ENCODE measurements around the gene TSG101.

TSG101 gene

DNA sequence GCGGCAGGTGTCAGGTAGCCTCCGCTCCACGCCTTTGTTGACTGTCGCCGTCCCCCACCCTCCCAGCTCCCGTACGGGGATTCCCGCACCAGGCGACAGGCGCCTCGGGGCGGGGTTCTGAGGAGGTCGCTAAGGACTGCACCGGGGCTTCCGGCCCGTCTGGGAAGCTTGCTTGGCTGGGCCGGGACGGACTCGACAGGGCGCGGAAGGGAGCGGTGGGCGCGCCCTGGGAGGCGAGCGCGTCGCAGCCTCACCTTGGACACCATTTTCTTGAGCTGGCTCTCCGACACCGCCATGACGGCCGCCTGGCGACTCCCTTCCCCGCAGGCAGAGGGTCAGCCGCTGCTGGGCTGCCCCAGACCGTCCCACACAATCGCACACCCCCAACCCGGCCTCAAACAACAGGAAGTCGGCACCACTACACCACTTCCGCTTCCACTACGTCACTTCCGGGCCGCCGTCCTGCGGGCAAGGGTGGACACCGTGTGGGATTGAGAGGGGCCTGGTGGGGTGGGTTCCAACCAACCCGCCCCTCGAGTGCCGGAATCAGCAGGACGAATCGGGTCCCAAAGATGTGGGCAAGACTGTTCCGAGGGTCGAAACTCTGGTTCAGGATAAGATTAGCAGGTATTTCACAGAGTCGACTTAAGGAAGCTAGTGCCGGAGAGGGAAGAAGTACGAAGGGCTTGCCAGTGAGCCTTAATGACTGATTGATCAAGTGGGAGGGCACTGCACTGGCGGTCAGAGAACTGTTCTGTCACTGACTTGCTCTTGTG, at the start of gene TSG101:
Gene TSG101, minus strand, starts transcription at position 422 of the 776 bp plus-strand sequence. Its CDS starts 126 bp downstream, at position 296.
- H3K27me3 Mint-ChIP-seq: no peaks in the 10 kb centered on the region
- peaks cover 53% of the 10 kb centered on the region for H3K36me3 Mint-ChIP-seq (ENCODE audit: low read depth)
- peaks cover 54% of the 10 kb centered on the region for H3K4me1 Mint-ChIP-seq (ENCODE audit: low read depth)
- peak; percentile 95 for DNase-seq
- no peaks in the 10 kb centered on the region for H3K9me3 Mint-ChIP-seq
- peak within 1 kb of the TSS; percentile 100 for H3K27ac Mint-ChIP-seq
- H3K4me3 Mint-ChIP-seq: peak within 1 kb of the TSS; percentile 99

DNA sequence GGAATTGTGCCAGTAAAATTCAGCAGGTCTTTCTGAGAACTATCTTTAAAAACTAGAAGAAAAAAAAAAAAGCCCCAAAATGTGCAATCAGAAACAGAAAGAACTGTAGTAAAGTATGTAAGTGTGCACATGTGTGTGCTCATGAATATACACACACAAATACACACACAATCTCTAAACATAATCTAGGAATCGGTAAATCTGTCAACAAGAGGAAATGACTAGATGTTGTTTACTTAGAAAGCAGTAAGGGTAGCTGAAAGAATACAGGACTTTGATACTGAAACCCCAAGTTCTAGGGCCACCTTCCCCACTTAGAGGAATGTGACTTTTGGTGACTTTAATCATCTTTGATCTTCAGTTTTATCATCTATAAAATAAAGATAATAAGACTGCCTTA, 48.6 kb upstream of the TSG101 start:
- Mint-ChIP-seq H3K4me3 (no peak overlapping the region), H3K27ac (no peak overlapping the region), H3K36me3 (ENCODE audit: low read depth) (peaks cover 68% of the 10 kb centered on the region), H3K4me1 (ENCODE audit: low read depth) (peaks cover 19% of the 10 kb centered on the region), H3K27me3 (no peaks in the 10 kb centered on the region), H3K9me3 (no peaks in the 10 kb centered on the region)
- no peak for DNase-seq

GRCh38 chr11:18567081-18567480, 40.3 kb upstream of the TSG101 start:
- peaks cover 52% of the 10 kb centered on the region for H3K36me3 Mint-ChIP-seq (ENCODE audit: low read depth)
- no peaks in the 10 kb centered on the region for H3K9me3 Mint-ChIP-seq
- H3K4me3 Mint-ChIP-seq: no peak overlapping the region
- no peak for DNase-seq
- no peaks in the 10 kb centered on the region for H3K4me1 Mint-ChIP-seq (ENCODE audit: low read depth)
- no peak overlapping the region for H3K27ac Mint-ChIP-seq
- H3K27me3 Mint-ChIP-seq: no peaks in the 10 kb centered on the region

- Mint-ChIP-seq H3K9me3 (no peaks in the 10 kb centered on the region), H3K4me1 (ENCODE audit: low read depth) (no peaks in the 10 kb centered on the region), H3K27me3 (no peaks in the 10 kb centered on the region), H3K27ac (no peak overlapping the region), H3K36me3 (ENCODE audit: low read depth) (peaks cover 53% of the 10 kb centered on the region), H3K4me3 (no peak overlapping the region)
- no peak for DNase-seq
Observed at GRCh38 chr11:18566406-18566805, 39.7 kb upstream of the TSG101 start.

DNA sequence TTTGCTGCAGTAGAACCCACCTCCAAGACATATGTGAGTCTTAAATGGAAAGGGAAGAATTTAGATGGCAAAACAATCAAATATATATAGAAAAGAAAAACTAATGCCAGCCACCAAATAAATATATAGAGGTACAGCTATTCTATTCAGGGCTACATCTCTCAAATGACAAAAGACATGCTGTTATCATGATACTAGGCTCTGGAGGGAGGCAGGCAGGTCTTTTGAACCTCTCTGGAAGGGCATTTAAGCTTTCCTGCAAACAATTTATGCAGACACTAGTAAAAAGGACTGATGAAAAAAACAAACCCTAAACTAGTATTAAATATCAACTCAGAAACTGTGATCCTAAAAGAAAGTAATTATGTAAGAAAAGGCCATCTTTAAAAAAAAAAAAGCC, 37.4 kb upstream of the TSG101 start:
- no peak overlapping the region for H3K4me3 Mint-ChIP-seq
- H3K27ac Mint-ChIP-seq: no peak overlapping the region
- H3K36me3 Mint-ChIP-seq (ENCODE audit: low read depth): peaks cover 51% of the 10 kb centered on the region
- DNase-seq: no peak
- H3K4me1 Mint-ChIP-seq (ENCODE audit: low read depth): no peaks in the 10 kb centered on the region
- no peaks in the 10 kb centered on the region for H3K27me3 Mint-ChIP-seq
- H3K9me3 Mint-ChIP-seq: no peaks in the 10 kb centered on the region

GRCh38 chr11:18563090-18563730, 36.5 kb upstream of the TSG101 start:
- H3K4me3 Mint-ChIP-seq: no peak overlapping the region
- H3K27ac Mint-ChIP-seq: no peak overlapping the region
- no peaks in the 10 kb centered on the region for H3K27me3 Mint-ChIP-seq
- peaks cover 50% of the 10 kb centered on the region for H3K36me3 Mint-ChIP-seq (ENCODE audit: low read depth)
- no peaks in the 10 kb centered on the region for H3K9me3 Mint-ChIP-seq
- no peak for DNase-seq
- H3K4me1 Mint-ChIP-seq (ENCODE audit: low read depth): no peaks in the 10 kb centered on the region

GRCh38 chr11:18548001-18548400, 21.3 kb upstream of the TSG101 start:
- Mint-ChIP-seq H3K4me1 (ENCODE audit: low read depth) (peaks cover 2% of the 10 kb centered on the region), H3K27ac (no peak overlapping the region), H3K27me3 (no peaks in the 10 kb centered on the region), H3K9me3 (no peaks in the 10 kb centered on the region), H3K36me3 (ENCODE audit: low read depth) (peaks cover 40% of the 10 kb centered on the region), H3K4me3 (no peak overlapping the region)
- DNase-seq: no peak

DNA sequence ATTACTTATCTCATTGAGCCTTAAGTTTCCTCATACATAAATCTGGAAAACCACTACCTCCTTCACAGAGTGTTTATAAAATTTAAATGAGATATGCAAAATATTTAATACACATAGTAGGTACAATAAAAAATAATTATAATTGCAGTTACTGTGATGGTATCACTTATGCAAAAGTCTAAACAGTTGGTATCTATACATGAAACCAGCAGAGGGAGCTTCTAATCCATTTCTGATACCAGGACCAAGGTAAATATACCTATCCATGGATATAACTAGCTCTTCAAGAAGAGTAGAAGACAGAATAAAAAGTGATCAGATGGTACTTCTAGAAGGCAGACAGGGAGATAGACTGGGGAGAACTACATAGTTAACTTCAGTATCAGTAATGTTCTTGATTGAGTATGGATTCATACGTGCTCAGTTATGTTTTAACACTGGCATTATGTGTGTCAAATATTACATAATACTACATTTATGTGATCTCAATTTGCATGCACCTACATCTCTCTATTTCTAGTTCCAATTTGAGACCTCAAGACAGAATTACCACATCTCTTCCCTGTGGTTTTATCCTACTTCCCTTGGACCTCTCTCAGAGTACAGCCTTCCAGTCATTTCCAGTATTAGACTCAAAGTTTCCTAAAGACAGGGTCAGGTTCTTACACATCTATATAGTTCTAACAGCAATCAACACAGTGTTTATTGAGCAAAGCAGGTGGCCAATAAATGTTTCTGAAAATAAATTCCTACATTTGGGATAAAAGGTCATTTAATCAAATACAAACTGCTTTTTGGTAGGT, 13.7 kb upstream of the TSG101 start:
- Mint-ChIP-seq H3K27me3 (no peaks in the 10 kb centered on the region), H3K9me3 (no peaks in the 10 kb centered on the region), H3K36me3 (ENCODE audit: low read depth) (peaks cover 27% of the 10 kb centered on the region), H3K27ac (no peak overlapping the region), H3K4me1 (ENCODE audit: low read depth) (peaks cover 5% of the 10 kb centered on the region), H3K4me3 (no peak overlapping the region)
- DNase-seq: no peak

- Mint-ChIP-seq H3K36me3 (ENCODE audit: low read depth) (peaks cover 25% of the 10 kb centered on the region), H3K27me3 (no peaks in the 10 kb centered on the region), H3K27ac (no peak overlapping the region), H3K4me1 (ENCODE audit: low read depth) (peaks cover 7% of the 10 kb centered on the region), H3K9me3 (no peaks in the 10 kb centered on the region), H3K4me3 (no peak overlapping the region)
- DNase-seq: no peak
Observed at GRCh38 chr11:18536209-18536608, 9.5 kb upstream of the TSG101 start.

GRCh38 chr11:18534245-18534644, 7.5 kb upstream of the TSG101 start:
- Mint-ChIP-seq H3K9me3 (no peaks in the 10 kb centered on the region), H3K4me1 (ENCODE audit: low read depth) (peaks cover 9% of the 10 kb centered on the region), H3K36me3 (ENCODE audit: low read depth) (peaks cover 28% of the 10 kb centered on the region), H3K4me3 (no peak overlapping the region), H3K27ac (no peak overlapping the region), H3K27me3 (no peaks in the 10 kb centered on the region)
- DNase-seq: no peak

DNA sequence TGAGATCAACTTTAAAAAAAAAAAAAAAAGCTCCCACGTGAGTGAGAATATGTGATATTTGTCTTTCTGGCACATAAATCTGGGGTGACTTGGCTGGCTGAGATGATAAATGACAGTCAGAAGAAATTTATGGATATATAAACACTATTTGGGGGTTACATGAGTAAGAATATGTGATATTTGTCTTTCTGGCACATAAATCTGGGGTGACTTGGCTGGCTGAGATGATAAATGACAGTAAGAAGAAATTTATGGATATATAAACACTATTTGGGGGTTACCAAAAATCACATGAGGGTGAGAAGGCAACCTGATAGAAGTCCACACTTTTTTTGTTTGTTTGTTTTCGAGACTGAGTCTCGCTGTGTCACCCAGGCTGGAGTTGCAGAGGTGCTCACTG, 6.6 kb upstream of the TSG101 start:
- Mint-ChIP-seq H3K4me3 (no peak overlapping the region), H3K36me3 (ENCODE audit: low read depth) (peaks cover 32% of the 10 kb centered on the region), H3K27ac (no peak overlapping the region), H3K9me3 (no peaks in the 10 kb centered on the region), H3K27me3 (no peaks in the 10 kb centered on the region), H3K4me1 (ENCODE audit: low read depth) (peaks cover 15% of the 10 kb centered on the region)
- DNase-seq: no peak

DNA sequence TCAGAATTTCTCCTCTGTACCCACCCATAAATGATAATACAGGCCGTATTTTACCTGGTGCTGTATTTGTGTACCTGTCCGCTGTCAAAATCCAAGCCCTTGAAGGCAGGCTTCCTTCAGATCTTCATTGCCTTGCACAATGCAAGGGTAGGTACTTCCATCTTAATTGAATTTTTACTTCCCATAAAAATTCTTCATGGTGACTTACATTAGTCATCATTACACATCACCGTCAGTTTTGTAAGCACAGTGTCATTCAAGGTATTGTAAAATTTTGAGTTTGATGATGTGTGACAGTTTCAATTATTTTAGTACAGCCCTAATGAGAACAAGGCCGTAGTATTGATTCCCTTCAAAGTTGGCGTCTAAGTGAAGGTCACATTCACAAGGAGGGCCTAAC, 770 bp upstream of the TSG101 start:
- no peak for DNase-seq
- H3K4me3 Mint-ChIP-seq: peak overlapping the region; percentile 99
- no peaks in the 10 kb centered on the region for H3K27me3 Mint-ChIP-seq
- peaks cover 46% of the 10 kb centered on the region for H3K36me3 Mint-ChIP-seq (ENCODE audit: low read depth)
- peaks cover 46% of the 10 kb centered on the region for H3K4me1 Mint-ChIP-seq (ENCODE audit: low read depth)
- peak overlapping the region; percentile 100 for H3K27ac Mint-ChIP-seq
- H3K9me3 Mint-ChIP-seq: no peaks in the 10 kb centered on the region

- Mint-ChIP-seq H3K9me3 (no peaks in the 10 kb centered on the region), H3K4me1 (ENCODE audit: low read depth) (peaks cover 51% of the 10 kb centered on the region), H3K4me3 (peak overlapping the region; percentile 99), H3K27me3 (no peaks in the 10 kb centered on the region), H3K27ac (peak overlapping the region; percentile 100), H3K36me3 (ENCODE audit: low read depth) (peaks cover 50% of the 10 kb centered on the region)
- no peak for DNase-seq
Observed at GRCh38 chr11:18526130-18526520, 617 bp downstream of the TSG101 start.

DNA sequence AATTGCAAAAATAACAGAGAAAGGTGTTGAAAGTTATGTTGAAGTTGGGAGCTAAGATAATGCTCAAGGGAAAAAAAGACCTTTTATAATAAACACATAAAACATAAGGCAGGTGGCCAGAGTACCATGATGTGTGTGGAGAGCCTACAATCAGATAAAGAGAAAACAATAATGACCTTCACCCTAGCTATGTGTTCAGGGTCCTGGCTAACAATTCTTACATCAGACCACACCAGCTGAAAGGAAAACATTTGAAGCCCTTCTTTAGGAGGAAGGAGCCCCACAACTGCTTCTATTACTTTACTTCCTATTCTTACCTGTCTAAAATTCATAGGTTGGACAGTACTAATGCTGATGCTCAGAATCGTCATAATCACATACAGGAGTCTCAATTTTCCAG, 2.5 kb downstream of the TSG101 start:
- Mint-ChIP-seq H3K27me3 (no peaks in the 10 kb centered on the region), H3K9me3 (no peaks in the 10 kb centered on the region), H3K36me3 (ENCODE audit: low read depth) (peaks cover 57% of the 10 kb centered on the region), H3K4me3 (no peak overlapping the region), H3K4me1 (ENCODE audit: low read depth) (peaks cover 57% of the 10 kb centered on the region), H3K27ac (no peak overlapping the region)
- DNase-seq: no peak

DNA sequence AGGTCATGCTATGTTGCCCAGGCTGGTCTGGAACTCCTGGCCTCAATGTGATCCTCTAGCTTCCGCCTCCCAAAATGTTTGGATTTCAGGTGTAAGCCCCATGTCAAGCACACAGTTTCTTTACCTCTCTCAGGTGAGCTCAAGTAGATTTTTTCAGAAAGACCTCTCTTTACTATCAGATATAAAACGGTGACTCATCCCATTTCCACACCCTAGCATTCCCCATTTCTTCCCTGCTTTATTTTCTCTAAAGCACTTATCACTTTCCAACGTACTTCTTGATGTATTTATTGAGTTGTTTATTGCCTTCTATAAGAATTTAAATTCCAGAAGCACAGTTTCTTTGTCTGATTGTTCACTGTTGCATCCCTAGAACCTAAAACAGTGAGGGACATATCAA, 3.7 kb downstream of the TSG101 start:
- Mint-ChIP-seq H3K36me3 (ENCODE audit: low read depth) (peaks cover 64% of the 10 kb centered on the region), H3K27ac (no peak overlapping the region), H3K27me3 (no peaks in the 10 kb centered on the region), H3K4me1 (ENCODE audit: low read depth) (peaks cover 51% of the 10 kb centered on the region), H3K4me3 (no peak overlapping the region), H3K9me3 (no peaks in the 10 kb centered on the region)
- DNase-seq: no peak
